H9 (cell line): ENCODE measurements around the gene ADCY5. TPM values are rescaled to one million over a fixed set of nuclear protein-coding genes. Genes with fewer than 3 reads are reported as not detected.

Experiments
- DNase-seq: peaks from one replicate; pipeline ENCODE4 v3.0.0-alpha.2; 2017
- H2AFZ ChIP-seq: one replicate; pipeline ENCODE4 v1.6.1; 2013; ENCODE audit warnings: mild to moderate bottlenecking, low read length, control low read depth, moderate library complexity
- H2AK5ac ChIP-seq: 2 replicates; pipeline ENCODE4 v1.6.1; 2013; ENCODE audit warnings: low read length, control low read depth, mixed read lengths; ENCODE audit not compliant: insufficient read length
- H2BK120ac ChIP-seq: one replicate; pipeline ENCODE4 v1.6.1; 2013; ENCODE audit warnings: low read depth, mild to moderate bottlenecking, low read length, control low read depth, inconsistent platforms; ENCODE audit not compliant: poor library complexity, severe bottlenecking
- H2BK12ac ChIP-seq: 2 replicates; pipeline ENCODE4 v1.6.1; 2013; ENCODE audit warnings: low read length, control low read depth, mixed read lengths, low read depth; ENCODE audit not compliant: insufficient read length
- H2BK15ac ChIP-seq: 2 replicates; pipeline ENCODE4 v1.6.1; 2013; ENCODE audit warnings: low read depth, low read length, control low read depth
- H2BK20ac ChIP-seq: one replicate; pipeline ENCODE4 v1.6.1; 2013; ENCODE audit warnings: low read depth, mild to moderate bottlenecking, low read length, control low read depth, inconsistent platforms; ENCODE audit not compliant: poor library complexity, severe bottlenecking
- H2BK5ac ChIP-seq: 2 replicates; pipeline ENCODE4 v1.6.1; 2013; ENCODE audit warnings: low read length, control low read depth, mixed read lengths; ENCODE audit not compliant: insufficient read length
- H3K14ac ChIP-seq: 2 replicates; pipeline ENCODE4 v1.6.1; 2013; ENCODE audit warnings: low read length, control low read depth; ENCODE audit not compliant: insufficient read depth
- H3K18ac ChIP-seq: 2 replicates; pipeline ENCODE4 v1.6.1; 2013; ENCODE audit warnings: low read depth, mild to moderate bottlenecking, mixed read lengths, low read length, control low read depth; ENCODE audit not compliant: insufficient read length
- H3K23ac ChIP-seq: 2 replicates; pipeline ENCODE4 v1.6.1; 2013; ENCODE audit warnings: low read length, control low read depth, mixed read lengths, low read depth; ENCODE audit not compliant: insufficient read length
- H3K23me2 ChIP-seq: 2 replicates; pipeline ENCODE4 v1.6.1; 2013; ENCODE audit warnings: low read depth, mild to moderate bottlenecking, mixed read lengths, low read length, control low read depth; ENCODE audit not compliant: insufficient read length, poor library complexity, severe bottlenecking
- H3K27ac ChIP-seq: 2 replicates; pipeline ENCODE4 v1.5.1; 2013; ENCODE audit warnings: low read length, control low read depth, mixed read lengths, low read depth; ENCODE audit not compliant: insufficient read length
- H3K27me3 ChIP-seq: 2 replicates; pipeline ENCODE4 v1.6.1; 2013; ENCODE audit warnings: low read length, control low read depth, inconsistent platforms; ENCODE audit not compliant: insufficient read depth
- H3K4ac ChIP-seq: 2 replicates; pipeline ENCODE4 v1.6.1; 2013; ENCODE audit warnings: low read depth, mild to moderate bottlenecking, control low read depth, inconsistent platforms, low read length, moderate library complexity
- H3K4me1 ChIP-seq: 2 replicates; pipeline ENCODE4 v1.6.1; 2013; ENCODE audit warnings: low read length, control low read depth, inconsistent platforms; ENCODE audit not compliant: insufficient read depth
- H3K4me2 ChIP-seq: 2 replicates; pipeline ENCODE4 v1.6.1; 2013; ENCODE audit warnings: low read length, control low read depth, mixed read lengths; ENCODE audit not compliant: insufficient read length, insufficient read depth
- H3K56ac ChIP-seq: 2 replicates; pipeline ENCODE4 v1.6.1; 2013; ENCODE audit warnings: low read depth, mild to moderate bottlenecking, mixed read lengths, low read length, control low read depth; ENCODE audit not compliant: insufficient read length
- H3K79me1 ChIP-seq: 2 replicates; pipeline ENCODE4 v1.6.1; 2013; ENCODE audit warnings: low read depth, mild to moderate bottlenecking, moderate library complexity, low read length, control low read depth, inconsistent platforms; ENCODE audit not compliant: insufficient read depth, poor library complexity, severe bottlenecking
- H3K79me2 ChIP-seq: 2 replicates; pipeline ENCODE4 v1.6.1; 2013; ENCODE audit warnings: low read length, control low read depth, inconsistent platforms; ENCODE audit not compliant: insufficient read depth
- H3K9ac ChIP-seq: 2 replicates; pipeline ENCODE4 v1.6.1; 2013; ENCODE audit warnings: low read length, control low read depth, mixed read lengths; ENCODE audit not compliant: insufficient read length; ENCODE audit errors: extremely low read depth
- H3K9me3 ChIP-seq: one replicate; pipeline ENCODE4 v1.6.1; 2013; ENCODE audit warnings: low read depth, low read length, inconsistent platforms; ENCODE audit not compliant: control insufficient read depth
- H3T11ph ChIP-seq: one replicate; pipeline ENCODE4 v1.6.1; 2013; ENCODE audit warnings: mild to moderate bottlenecking, low read length, control low read depth, inconsistent platforms
- H4K20me1 ChIP-seq: one replicate; pipeline ENCODE4 v1.6.1; 2013; ENCODE audit not compliant: control insufficient read depth, insufficient read length, insufficient read depth
- H4K5ac ChIP-seq: 2 replicates; pipeline ENCODE4 v1.6.1; 2013; ENCODE audit warnings: low read depth, mild to moderate bottlenecking, mixed read lengths, low read length, control low read depth; ENCODE audit not compliant: insufficient read length
- H4K8ac ChIP-seq: replicated peaks from 2 replicates; pipeline ENCODE4 v1.6.1; 2013; ENCODE audit warnings: low read length, control low read depth, mixed read lengths, low read depth; ENCODE audit not compliant: insufficient read length
- H4K91ac ChIP-seq: 2 replicates; pipeline ENCODE4 v1.6.1; 2013; ENCODE audit warnings: low read depth, mild to moderate bottlenecking, moderate library complexity, mixed read lengths, low read length, control low read depth; ENCODE audit not compliant: insufficient read length
- H3K27ac Mint-ChIP-seq, 3 experiments: 2 replicates in 2 of 3; 3 replicates in 1 of 3; pipeline ENCODE4 v1.8.0; 2020 to 2021; ENCODE audit warnings: mixed read lengths in 3 of 3, mild to moderate bottlenecking in 1 of 3, moderate library complexity in 1 of 3
- H3K27me3 Mint-ChIP-seq: 2 replicates; pipeline ENCODE4 v1.8.0; 2021; ENCODE audit warnings: low read depth, mild to moderate bottlenecking, moderate library complexity, mixed read lengths
- H3K36me3 Mint-ChIP-seq, 3 experiments: 2 replicates in 2 of 3; 3 replicates in 1 of 3; pipeline ENCODE4 v1.8.0; 2020 to 2021; ENCODE audit warnings: low read depth in 3 of 3, mixed read lengths in 3 of 3; ENCODE audit not compliant: insufficient read depth in 1 of 3
- H3K4me1 Mint-ChIP-seq, 2 experiments: 2 replicates each; pipeline ENCODE4 v1.8.0; 2020; ENCODE audit warnings: mixed read lengths in 2 of 2
- H3K4me3 Mint-ChIP-seq, 2 experiments: 2 replicates in 1 of 2; 3 replicates in 1 of 2; pipeline ENCODE4 v1.8.0; 2020 to 2021; ENCODE audit warnings: mild to moderate bottlenecking in 2 of 2, mixed read lengths in 2 of 2, moderate library complexity in 1 of 2
- H3K9me3 Mint-ChIP-seq, 2 experiments: 2 replicates in 1 of 2; 3 replicates in 1 of 2; pipeline ENCODE4 v1.8.0; 2020; ENCODE audit warnings: mild to moderate bottlenecking in 2 of 2, mixed read lengths in 2 of 2, moderate library complexity in 1 of 2
- WGBS: extraction: QIAGEN DNeasy Blood & Tissue Kit; methylation state at CpG from one replicate; pipeline ENCODE4 v1.1.7; 2013; ENCODE audit warnings: missing lambda C conversion rate, low lambda C conversion rate, mixed read lengths; ENCODE audit not compliant: insufficient read length; ENCODE audit errors: extremely low coverage; 5-methylcytosine and 5-hydroxymethylcytosine counted together
- total RNA-seq: library from RNA; stranded (reverse); gene quantifications from 2 replicates; pipeline ENCODE4 v1.2.1, GENCODE V29; 2021
- TF ChIP-seq, protein P1 (sequence below): fragments of 200-600 bp; sonication (generic); conservative IDR thresholded peaks from 3 replicates; pipeline ENCODE4 v1.8.0; 2021; ENCODE audit warnings: antibody characterized with exemption, mild to moderate bottlenecking

Gene ADCY5
- total RNA-seq, 1 experiment from 2014 or later: 5.0 TPM

DNA sequence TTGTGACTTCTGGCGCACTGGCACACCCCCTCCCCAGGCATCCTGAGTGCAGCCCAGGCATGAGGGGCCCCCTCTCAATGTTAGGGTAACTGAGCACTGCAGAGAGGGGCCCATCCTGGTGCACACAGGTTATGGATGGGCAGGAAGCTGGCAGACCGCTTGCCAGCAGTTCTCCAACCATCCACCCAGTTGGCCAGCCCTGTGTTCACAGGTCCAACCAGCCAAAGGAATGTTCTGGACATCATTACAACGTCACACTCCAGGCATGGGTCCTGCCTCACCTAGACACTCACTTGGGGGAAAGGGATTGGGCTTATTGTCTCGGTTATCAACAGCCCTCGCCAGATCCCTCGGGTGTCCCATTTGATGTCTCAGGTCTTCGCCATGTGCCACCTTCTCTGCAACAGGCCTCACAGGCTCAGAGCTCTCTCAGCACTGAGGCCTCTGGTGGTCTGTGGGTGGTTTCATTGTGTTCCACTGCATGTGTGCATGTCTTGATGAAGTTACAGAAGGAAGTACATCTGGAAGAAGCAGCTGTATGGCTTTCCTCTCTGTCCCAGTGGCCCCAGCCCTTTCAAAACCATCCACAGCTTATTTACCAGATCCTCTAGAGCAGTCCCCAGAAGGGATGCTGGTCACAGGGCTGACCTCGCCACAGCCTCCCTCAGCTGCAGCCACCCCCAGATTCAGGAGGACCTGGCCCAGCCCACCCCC is 23.7 kb downstream of the ADCY5 start:
- Mint-ChIP-seq H3K36me3 (no peaks in the 10 kb centered on the region), H3K27me3 (peaks cover 2% of the 10 kb centered on the region), H3K4me3 (no peak overlapping the region), H3K4me1 (peaks cover 0 to 2% of the 10 kb centered on the region in 2 experiments; a peak in 2 of 4 replicates), H3K27ac (no peak overlapping the region; a peak in 1 of 7 replicates), H3K9me3 (no peaks in the 10 kb centered on the region)
- H3K18ac ChIP-seq: no peak overlapping the region
- H3K79me2 ChIP-seq: no peaks in the 10 kb centered on the region
- H2AK5ac ChIP-seq: no peak overlapping the region
- no peaks in the 10 kb centered on the region for H3K9me3 ChIP-seq
- H2BK15ac ChIP-seq: no peak overlapping the region
- H4K20me1 ChIP-seq: peaks cover 3% of the 10 kb centered on the region
- no peak overlapping the region for H2BK5ac ChIP-seq
- DNase-seq: no peak
- no peaks in the 10 kb centered on the region for H3K27me3 ChIP-seq
- no peak overlapping the region for H2BK12ac ChIP-seq
- H2AFZ ChIP-seq: no peak overlapping the region
- TF ChIP-seq, protein P1, sequence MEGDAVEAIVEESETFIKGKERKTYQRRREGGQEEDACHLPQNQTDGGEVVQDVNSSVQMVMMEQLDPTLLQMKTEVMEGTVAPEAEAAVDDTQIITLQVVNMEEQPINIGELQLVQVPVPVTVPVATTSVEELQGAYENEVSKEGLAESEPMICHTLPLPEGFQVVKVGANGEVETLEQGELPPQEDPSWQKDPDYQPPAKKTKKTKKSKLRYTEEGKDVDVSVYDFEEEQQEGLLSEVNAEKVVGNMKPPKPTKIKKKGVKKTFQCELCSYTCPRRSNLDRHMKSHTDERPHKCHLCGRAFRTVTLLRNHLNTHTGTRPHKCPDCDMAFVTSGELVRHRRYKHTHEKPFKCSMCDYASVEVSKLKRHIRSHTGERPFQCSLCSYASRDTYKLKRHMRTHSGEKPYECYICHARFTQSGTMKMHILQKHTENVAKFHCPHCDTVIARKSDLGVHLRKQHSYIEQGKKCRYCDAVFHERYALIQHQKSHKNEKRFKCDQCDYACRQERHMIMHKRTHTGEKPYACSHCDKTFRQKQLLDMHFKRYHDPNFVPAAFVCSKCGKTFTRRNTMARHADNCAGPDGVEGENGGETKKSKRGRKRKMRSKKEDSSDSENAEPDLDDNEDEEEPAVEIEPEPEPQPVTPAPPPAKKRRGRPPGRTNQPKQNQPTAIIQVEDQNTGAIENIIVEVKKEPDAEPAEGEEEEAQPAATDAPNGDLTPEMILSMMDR: no peak
- H3K14ac ChIP-seq: no peak overlapping the region
- H4K8ac ChIP-seq: no peak overlapping the region
- H3K4me1 ChIP-seq: no peaks in the 10 kb centered on the region
- H3K4ac ChIP-seq: no peak overlapping the region
- no peak overlapping the region for H3K56ac ChIP-seq
- no peak overlapping the region for H2BK20ac ChIP-seq
- no peak overlapping the region for H3K23ac ChIP-seq
- no peak overlapping the region for H4K5ac ChIP-seq
- no peaks in the 10 kb centered on the region for H3K79me1 ChIP-seq
- H4K91ac ChIP-seq: no peak overlapping the region
- no peak overlapping the region for H3T11ph ChIP-seq
- H3K9ac ChIP-seq: no peak overlapping the region
- no peak overlapping the region for H2BK120ac ChIP-seq
- H3K23me2 ChIP-seq: no peaks in the 10 kb centered on the region
- WGBS: no CpG with 5 or more reads among the region's 8 CpGs
- H3K4me2 ChIP-seq: no peak overlapping the region
- H3K27ac ChIP-seq: no peak overlapping the region
